GM12878 (cell line): Measurements from ENCODE around the gene DNAJC27. TPM values are rescaled to one million over a fixed set of nuclear protein-coding genes. Genes with fewer than 3 reads are reported as not detected.

Experiments used
- ATAC-seq: fragments of 200-7000 bp; cut with Tn5 transposase; 3 replicates; pipeline ENCODE4 v1.9.1; 2020; ENCODE audit warnings: mild to moderate bottlenecking, moderate library complexity
- Bru-seq: library from RNA; stranded (reverse); fragments of 400-500 nt; gene quantifications from one replicate; lab custom pipeline; 2021; lab: Mats Ljungman, UMichigan
- BruChase-seq, 2 experiments: library from RNA; stranded (reverse); fragments of 400-500 nt; gene quantifications; one replicate each; lab custom pipeline; 2021; lab: Mats Ljungman, UMichigan
- BruUV-seq: library from RNA; stranded (reverse); fragments of 400-500 nt; replicated peaks from 2 replicates; lab custom pipeline; 2021; lab: Mats Ljungman, UMichigan
- CTCF ChIA-PET: fragments of 300-600 bp; sonication (Branson Sonifier 250); formaldehyde crosslinking; extraction: SDS; loops from one replicate; lab custom pipeline; 2021; ENCODE audit warnings: inconsistent platforms; lab: Yijun Ruan, JAX
- POLR2A ChIA-PET: fragments of 350-600 bp; formaldehyde crosslinking; extraction: SDS; loops from one replicate; lab custom pipeline; 2021; ENCODE audit warnings: inconsistent platforms; lab: Charles Lee
- RAD21 ChIA-PET: fragments of 300-600 bp; sonication (Branson Sonifier 250); formaldehyde crosslinking; loops from one replicate; lab custom pipeline; 2023; ENCODE audit warnings: antibody characterized with exemption; ENCODE audit not compliant: unreplicated experiment; lab: Charles Lee
- SMC1A ChIA-PET: fragments of 300-600 bp; sonication (Branson Sonifier 250); formaldehyde crosslinking; loops from one replicate; lab custom pipeline; 2023; ENCODE audit not compliant: unreplicated experiment, uncharacterized antibody; lab: Charles Lee
- DNase-seq: peaks from one replicate; pipeline ENCODE4 v3.0.0-alpha.2; 2011; ENCODE audit warnings: low read depth, low spot score
- FAIRE-seq: peaks from 3 replicates; lab custom pipeline; 2011; peaks lifted over from hg19 to GRCh38; lab: Jason Lieb, UNC
- H2AFZ ChIP-seq: 2 replicates; pipeline ENCODE4 v1.6.0; 2011; ENCODE audit warnings: low read depth, low read length, control low read depth; ENCODE audit not compliant: control insufficient read depth
- H3K27ac ChIP-seq: 2 replicates; pipeline ENCODE4 v1.5.1; 2011; ENCODE audit warnings: control low read depth; ENCODE audit not compliant: control insufficient read depth, insufficient read depth
- H3K27me3 ChIP-seq, 2 experiments: replicated peaks in 1 of 2; 2 replicates each; pipeline versions ENCODE4 v1.6.0 to v1.6.1; 2011; ENCODE audit warnings: low read length in 1 of 2; ENCODE audit not compliant: control insufficient read depth in 2 of 2, insufficient read depth in 2 of 2
- H3K36me3 ChIP-seq, 2 experiments: 2 replicates each; pipeline ENCODE4 v1.5.1; 2011; ENCODE audit warnings: low read length in 1 of 2; ENCODE audit not compliant: control insufficient read depth in 2 of 2, insufficient read depth in 2 of 2
- H3K4me1 ChIP-seq: 2 replicates; pipeline ENCODE4 v1.6.1; 2011; ENCODE audit warnings: mild to moderate bottlenecking, low read length, moderate library complexity, mixed read lengths; ENCODE audit not compliant: control insufficient read depth, insufficient read depth
- H3K4me2 ChIP-seq: 2 replicates; pipeline ENCODE4 v1.6.0; 2011; ENCODE audit warnings: control low read depth; ENCODE audit not compliant: control insufficient read depth, insufficient read depth
- H3K4me3 ChIP-seq: fragments of 200-600 bp; sonication (generic); 2 replicates; pipeline ENCODE4 v1.5.1; 2016
- H3K79me2 ChIP-seq: 2 replicates; pipeline ENCODE4 v1.6.0; 2011; ENCODE audit warnings: low read length; ENCODE audit not compliant: control insufficient read depth, insufficient read depth
- H3K9ac ChIP-seq: 2 replicates; pipeline ENCODE4 v1.8.0; 2011; ENCODE audit warnings: low read length, control low read depth, mixed read lengths; ENCODE audit not compliant: control insufficient read depth, insufficient read depth
- H3K9me3 ChIP-seq: replicated peaks from 3 replicates; pipeline ENCODE4 v1.5.1; 2011; ENCODE audit warnings: mild to moderate bottlenecking, low read length; ENCODE audit not compliant: control insufficient read depth, insufficient read depth
- H4K20me1 ChIP-seq: 2 replicates; pipeline ENCODE4 v1.6.0; 2011; ENCODE audit not compliant: control insufficient read depth, insufficient read depth
- ATF2 ChIP-seq: IDR thresholded peaks from 2 replicates; pipeline ENCODE4 v1.6.1; 2012; ENCODE audit warnings: low read length, inconsistent platforms
- BMI1 ChIP-seq: fragments of 450-650 bp; IDR thresholded peaks from 2 replicates; pipeline ENCODE4 v1.6.1; 2016; ENCODE audit warnings: mild to moderate bottlenecking, moderate library complexity, borderline replicate concordance
- CBFB ChIP-seq: IDR thresholded peaks from 2 replicates; pipeline ENCODE4 v1.6.1; 2016; ENCODE audit warnings: antibody characterized with exemption, low read depth
- CHD2 ChIP-seq: IDR thresholded peaks from 2 replicates; pipeline ENCODE4 v1.6.1; 2011; ENCODE audit warnings: low read depth, low read length, improper control_type of control experiment, borderline replicate concordance
- CREB1 ChIP-seq: IDR thresholded peaks from 2 replicates; pipeline ENCODE4 v1.6.1; 2012; ENCODE audit warnings: low read depth, mild to moderate bottlenecking, inconsistent platforms
- HDGF ChIP-seq: fragments of 450-650 bp; IDR thresholded peaks from 2 replicates; pipeline ENCODE4 v1.6.1; 2016; ENCODE audit warnings: antibody characterized with exemption
- IRF3 ChIP-seq: fragments of 450-650 bp; IDR thresholded peaks from 2 replicates; pipeline ENCODE4 v1.6.1; 2014; ENCODE audit warnings: mild to moderate bottlenecking
- JUNB ChIP-seq: IDR thresholded peaks from 2 replicates; pipeline ENCODE4 v1.6.1; 2016; ENCODE audit warnings: antibody characterized with exemption, mild to moderate bottlenecking
- JUND ChIP-seq: IDR thresholded peaks from 2 replicates; pipeline ENCODE4 v1.6.1; 2012; ENCODE audit warnings: low read depth, mild to moderate bottlenecking, low read length, improper control_type of control experiment, moderate library complexity
- KAT2A ChIP-seq: conservative IDR thresholded peaks from 2 replicates; pipeline ENCODE4 v1.6.1; 2011; ENCODE audit warnings: low read depth, low read length; ENCODE audit not compliant: control insufficient read depth
- KLF5 ChIP-seq: fragments of 450-650 bp; IDR thresholded peaks from 2 replicates; pipeline ENCODE4 v1.6.1; 2014; ENCODE audit warnings: mild to moderate bottlenecking; ENCODE audit not compliant: partially characterized antibody
- NFXL1 ChIP-seq: fragments of 450-650 bp; IDR thresholded peaks from 2 replicates; pipeline ENCODE4 v1.6.1; 2017; ENCODE audit warnings: antibody characterized with exemption, mild to moderate bottlenecking, borderline replicate concordance
- NFYB ChIP-seq: IDR thresholded peaks from 2 replicates; pipeline ENCODE4 v1.6.1; 2011; ENCODE audit warnings: low read depth, mild to moderate bottlenecking, low read length, improper control_type of control experiment, moderate library complexity; ENCODE audit not compliant: insufficient read depth
- PAX5 ChIP-seq: IDR thresholded peaks from 2 replicates; pipeline ENCODE4 v1.6.1; 2011; ENCODE audit warnings: low read depth, low read length, borderline replicate concordance
- POLR2A ChIP-seq: IDR thresholded peaks from 2 replicates; pipeline ENCODE4 v1.6.1; 2011; ENCODE audit warnings: low read depth, mild to moderate bottlenecking, low read length
- SMAD1 ChIP-seq: fragments of 450-650 bp; IDR thresholded peaks from 2 replicates; pipeline ENCODE4 v1.6.1; 2018; ENCODE audit warnings: mild to moderate bottlenecking, low read depth; ENCODE audit not compliant: partially characterized antibody
- SMARCA5 ChIP-seq: fragments of 450-650 bp; IDR thresholded peaks from 2 replicates; pipeline ENCODE4 v1.6.1; 2017; ENCODE audit warnings: mild to moderate bottlenecking
- WGBS: methylation state at CpG from one replicate; pipeline ENCODE4 v1.1.6; 2016; ENCODE audit warnings: low lambda C conversion rate; ENCODE audit not compliant: insufficient replicate concordance, insufficient coverage; ENCODE audit errors: missing lambda C conversion rate; 5-methylcytosine and 5-hydroxymethylcytosine counted together
- in situ Hi-C: fragments of 300-500 bp; cut with MboI; formaldehyde crosslinking; loops from 9 replicates; pipeline ENCODE4 v1.14.3; 2018; ENCODE audit warnings: mixed read lengths
- intact Hi-C: fragments of 100-400 bp; cut with micrococcal nuclease; formaldehyde crosslinking; loops from one replicate; pipeline ENCODE4 v1.14.2; 2022; ENCODE audit not compliant: unreplicated experiment
- long read RNA-seq, 2 experiments: library from polyadenylated mRNA; unstranded; transcript quantifications; one replicate each; pipeline ENCODE4 v2.0.0, GENCODE V29; 2019 to 2020
- polyA minus RNA-seq, 3 experiments: library from RNA; depleted of rRNA, polyadenylated mRNA; stranded (reverse); fragments of >200 nt; gene quantifications; 2 replicates each; pipeline ENCODE4 v1.2.3, GENCODE V29; 2011
- polyA plus RNA-seq, 11 experiments: library from polyadenylated mRNA; depleted of rRNA in 4 of 11; unstranded in 6 of 11; stranded (reverse) in 5 of 11; fragments of >200 nt; fragmentation: Nextera tagmentation in 4 of 11; fragmentation: Illumina TruSeq in 1 of 11; extraction: Ambion mirVana in 4 of 11; extraction: Trizol in 1 of 11; gene quantifications; 1 replicate in 1 of 11; 2 replicates in 10 of 11; pipeline versions ENCODE4 v1.2.1 to v1.2.3, GENCODE V29; 2011 to 2016; ENCODE audit warnings: inconsistent platforms in 2 of 11, missing spikeins in 2 of 11, low read depth in 1 of 11
- total RNA-seq, 4 experiments: library from RNA; depleted of rRNA in 3 of 4; stranded (reverse); fragments of >200 nt in 3 of 4; fragmentation: Illumina TruSeq in 1 of 4; extraction: Trizol in 1 of 4; gene quantifications; 2 replicates each; pipeline versions ENCODE4 v1.2.1 to v1.2.3, GENCODE V29; 2013 to 2021

DNAJC27 gene
- 26.2 and 31.4 TPM in 2 replicates for total RNA-seq (2013; cell fraction: nucleolus; rRNA removed)
- total RNA-seq (2014; rRNA removed) (3.7 and 4.9 TPM in 2 replicates), total RNA-seq (2014; rRNA removed; fragmentation: Illumina TruSeq; extraction: Trizol) (4.5 and 4.8 TPM in 2 replicates), total RNA-seq (2021) (2.8 and 3.6 TPM in 2 replicates), polyA plus RNA-seq (2011; rRNA removed) (6.7 and 9.3 TPM in 2 replicates), polyA plus RNA-seq (2014; fragmentation: Illumina TruSeq; extraction: Trizol) (5.4 and 7.8 TPM in 2 replicates), polyA plus RNA-seq (2014; fragmentation: Nextera tagmentation; extraction: Ambion mirVana) (1 to 10 TPM in 1 of 2 experiments, under 1 TPM in 1; 0.95 to 1.3 TPM), polyA plus RNA-seq (2014; rRNA removed) (3.7 and 9.6 TPM in 2 replicates), polyA plus RNA-seq (2016; fragmentation: Nextera tagmentation; extraction: Ambion mirVana) (1 to 10 TPM; 2.9 TPM), polyA minus RNA-seq (2011; rRNA and poly(A)+ RNA removed) (4.5 and 6.4 TPM in 2 replicates), Bru-seq, nascent RNA (percentile 71 among the genes with signal in this experiment), BruChase-seq, experiment 1, labeled RNA remaining after a 6-hour chase (percentile 53 among the genes with signal in this experiment), BruChase-seq, experiment 2, labeled RNA remaining after a 2-hour chase (percentile 57 among the genes with signal in this experiment)
- polyA plus RNA-seq (2011; ENCODE audit: low read depth), result 2.1 TPM
- polyA plus RNA-seq (2011; cell fraction: cytosol; rRNA removed), result 2.6 and 3.6 TPM in 2 replicates
- polyA plus RNA-seq (2011; cell fraction: nucleus; rRNA removed), result 8.1 and 10.4 TPM in 2 replicates
- 2.2 and 2.8 TPM in 2 replicates for polyA plus RNA-seq (2012)
- 1.7 and 2.4 TPM in 2 replicates for polyA minus RNA-seq (2011; cell fraction: cytosol; rRNA and poly(A)+ RNA removed)
- 5.7 and 6.8 TPM in 2 replicates for polyA minus RNA-seq (2011; cell fraction: nucleus; rRNA and poly(A)+ RNA removed)
- long read RNA-seq, experiment 1, result 0 reads
- long read RNA-seq, experiment 2, partial matches to known transcripts, result 2 of 5 reads
- long read RNA-seq, experiment 2, other reads (novel, unspliced or antisense), result 3 of 5 reads

GRCh38 chr2:24971536-24972314 is at the start of gene DNAJC27:
Gene DNAJC27, minus strand, starts transcription at chr2:24971955. Its CDS starts 51 bp downstream, at chr2:24971904.
- no peaks in the 10 kb centered on the region for H3K4me1 ChIP-seq
- ChIA-PET RAD21 (interaction anchor here (0.6 to 2.1 kb wide), 3 partner anchors 158 to 357 kb away, joined by 3 to 12 read pairs (median 3); no protein-coding TSS in a partner anchor), POLR2A (interaction anchor here (0.7 kb wide), 1 partner anchor 11 kb away, joined by 3 read pairs; no protein-coding TSS in a partner anchor), CTCF (interaction anchor here (0.8 to 8.0 kb wide), 4 partner anchors 8 to 157 kb away, joined by 3 to 174 read pairs (median 4); no protein-coding TSS in a partner anchor), SMC1A (interaction anchor here (1.3 to 1.8 kb wide), 3 partner anchors 28 to 157 kb away, joined by 3 to 14 read pairs (median 5); no protein-coding TSS in a partner anchor)
- H3K9ac ChIP-seq, result peak within 1 kb of the TSS; percentile 93
- H3K4me3 ChIP-seq, result peak within 1 kb of the TSS; percentile 78
- no TSS peak for BruUV-seq
- peak within 1 kb of the TSS; percentile 95 for H3K27ac ChIP-seq
- peak within 1 kb of the TSS; percentile 92 for H3K4me2 ChIP-seq
- peak within 1 kb of the TSS; percentile 99 for H2AFZ ChIP-seq
- FAIRE-seq (peak; percentile 91), ATAC-seq (peak; percentile 97), DNase-seq (peak; percentile 93)
- H3K27me3 ChIP-seq, result no peaks in the 10 kb centered on the region
- no peaks in the 10 kb centered on the region for H3K9me3 ChIP-seq
- in situ Hi-C loops (no loop called here), intact Hi-C loops (loop anchor here (2.0 to 10.0 kb wide), 3 partner anchors 51 to 593 kb away; partner anchors contain the start of gene ADCY3)
- WGBS, result under 1% methylated on average over 68 of the region's 72 CpGs
- H3K36me3 ChIP-seq, result no peaks in the 10 kb centered on the region
- no peaks in the 10 kb centered on the region for H4K20me1 ChIP-seq
- H3K79me2 ChIP-seq, result peaks cover 23% of the 10 kb centered on the region
- TF ChIP-seq PAX5 (no peak), KLF5 (no peak), SMARCA5 (no peak), HDGF (peak; percentile 95), CHD2 (peak; percentile 100), BMI1 (peak; percentile 85; the same call in 1 of the 2 replicates), CREB1 (peak; percentile 95), IRF3 (peak; percentile 74), JUND (peak; percentile 67), ATF2 (peak; percentile 97), POLR2A (peak; percentile 83), JUNB (0 out of 2 replicates have a peak, but pooled peaks have one; percentile 10), KAT2A (no peak), SMAD1 (no peak), NFXL1 (no peak), CBFB (peak; percentile 88), NFYB (peak; percentile 93)
